GM10847 (cell line): ENCODE measurements around the gene SNX32.
A peak's percentile ranks its signal among the peaks of the same experiment; 100 is the strongest.

Experiments used
- POLR2A ChIP-seq: IDR thresholded peaks from 2 replicates; pipeline ENCODE4 v1.6.1; 2011; ENCODE audit not compliant: insufficient read length; ENCODE audit errors: extremely low read depth

The SNX32 gene

DNA sequence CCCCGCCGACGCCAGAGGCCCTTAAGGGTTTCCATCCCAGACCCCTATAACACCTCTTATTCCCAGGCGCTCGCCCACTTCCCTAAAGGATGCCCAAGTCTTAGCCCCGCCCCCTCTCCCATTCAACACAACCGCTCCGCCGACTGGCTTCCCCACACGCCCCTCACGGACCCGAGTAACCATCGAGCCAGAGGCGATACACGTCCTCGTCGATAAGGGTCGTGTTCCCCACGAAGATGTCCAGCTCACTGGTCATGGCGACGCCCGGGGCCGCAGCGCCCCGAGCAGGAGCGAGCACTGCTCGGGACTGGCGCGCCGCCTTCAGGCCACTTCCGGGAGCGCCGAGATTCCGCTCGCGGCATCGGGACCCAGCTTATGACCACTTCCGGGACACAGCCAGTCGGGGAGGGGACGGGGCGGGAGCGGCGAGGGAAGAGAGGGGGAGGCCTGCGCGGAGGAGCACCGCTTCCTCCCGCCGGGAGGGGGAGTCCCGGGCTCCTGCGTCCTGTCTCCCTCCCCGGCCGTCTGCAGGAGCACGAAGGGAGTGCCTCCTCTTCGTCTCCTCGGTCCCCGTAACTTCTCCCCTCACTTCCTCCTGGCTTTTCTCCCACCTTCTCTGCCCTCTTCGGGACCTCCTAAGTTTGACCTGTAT lies 54.5 kb downstream of the SNX32 start, which contains the start of gene FIBP:
FIBP (minus strand) TSS at position 309 of the 652 bp plus-strand sequence; CDS start at position 256, 53 bp downstream.
- TF ChIP-seq POLR2A: peak; percentile 90

GRCh38 chr11:65890324-65891218 lies 56.8 kb downstream of the SNX32 start, which contains the start of gene CCDC85B:
TSS of gene CCDC85B (plus strand) at chr11:65890673. CDS start at chr11:65890784, 111 bp downstream.
- peak; percentile 99 for TF ChIP-seq POLR2A

DNA sequence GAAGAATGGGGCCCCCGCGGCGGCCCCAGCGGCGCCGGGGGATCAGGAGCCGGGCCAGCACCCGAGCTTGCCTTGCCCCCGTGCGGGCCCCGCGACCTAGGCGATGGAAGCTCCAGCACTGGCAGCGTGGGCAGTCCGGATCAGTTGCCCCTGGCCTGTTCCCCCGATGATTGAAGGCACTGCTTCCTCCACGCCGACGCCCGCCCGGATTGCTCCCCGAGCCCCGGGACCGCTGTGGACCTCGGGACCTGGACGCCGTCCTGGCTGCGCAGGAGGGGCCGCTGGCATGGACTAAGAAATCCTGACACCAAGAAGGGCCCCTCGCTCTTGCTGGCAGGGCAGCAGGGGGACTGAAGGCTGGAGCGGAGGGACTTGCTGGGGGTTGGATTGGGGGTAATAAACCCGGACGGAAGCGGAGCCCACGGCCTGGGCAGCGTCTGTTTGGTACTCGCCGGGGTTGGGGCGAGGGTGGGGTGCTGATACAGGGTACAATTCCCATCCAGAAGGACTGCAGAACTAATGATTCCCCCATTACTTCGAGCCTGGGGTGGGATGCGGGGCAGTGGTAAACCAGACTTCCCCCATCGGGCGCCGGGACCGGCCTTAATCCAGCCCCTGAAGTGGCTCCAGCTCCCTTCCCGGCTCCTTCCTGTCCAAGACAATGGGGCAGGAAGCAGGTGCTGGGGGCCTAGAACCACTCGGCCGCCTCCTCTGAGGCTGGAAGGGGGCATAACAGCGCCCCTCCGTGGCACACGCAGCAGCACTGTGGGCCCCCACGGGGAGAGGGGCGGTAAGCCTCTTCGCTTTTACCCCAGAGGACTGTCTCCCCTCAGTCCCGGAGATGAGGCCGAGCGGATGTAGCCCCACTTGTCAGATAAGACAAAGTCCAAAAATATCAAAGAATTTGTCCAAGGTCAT lies 57.7 kb downstream of the SNX32 start:
- TF ChIP-seq POLR2A: no peak

- no peak for TF ChIP-seq POLR2A
Observed at GRCh38 chr11:65892661-65893317, 59.0 kb downstream of the SNX32 start.

GRCh38 chr11:65894034-65894591 lies 60.4 kb downstream of the SNX32 start:
- TF ChIP-seq POLR2A: peak; percentile 28

DNA sequence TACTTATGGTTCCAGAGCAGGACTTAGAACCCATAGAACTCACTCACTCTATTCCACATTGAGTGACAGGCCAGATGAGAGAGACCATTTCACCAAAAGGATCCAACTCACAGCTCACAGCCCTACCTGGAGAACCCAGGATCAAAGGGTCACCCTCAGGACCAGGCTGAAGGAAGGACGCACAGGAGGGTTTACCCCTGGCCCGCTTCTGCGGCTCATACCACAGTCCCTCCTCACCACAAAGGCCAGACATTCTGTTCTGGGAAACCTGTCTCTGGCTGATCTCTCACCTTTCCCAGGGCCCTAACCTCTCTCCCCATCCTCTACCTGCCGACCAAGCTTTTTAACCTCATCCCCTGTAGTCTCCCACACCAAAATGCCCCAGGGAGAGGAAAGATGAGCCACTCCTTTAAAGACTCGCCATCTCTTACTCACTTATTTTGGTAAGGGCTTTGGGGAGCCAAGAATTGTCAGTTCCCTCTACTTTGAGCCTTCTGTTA lies 61.8 kb downstream of the SNX32 start:
- TF ChIP-seq POLR2A: no peak

DNA sequence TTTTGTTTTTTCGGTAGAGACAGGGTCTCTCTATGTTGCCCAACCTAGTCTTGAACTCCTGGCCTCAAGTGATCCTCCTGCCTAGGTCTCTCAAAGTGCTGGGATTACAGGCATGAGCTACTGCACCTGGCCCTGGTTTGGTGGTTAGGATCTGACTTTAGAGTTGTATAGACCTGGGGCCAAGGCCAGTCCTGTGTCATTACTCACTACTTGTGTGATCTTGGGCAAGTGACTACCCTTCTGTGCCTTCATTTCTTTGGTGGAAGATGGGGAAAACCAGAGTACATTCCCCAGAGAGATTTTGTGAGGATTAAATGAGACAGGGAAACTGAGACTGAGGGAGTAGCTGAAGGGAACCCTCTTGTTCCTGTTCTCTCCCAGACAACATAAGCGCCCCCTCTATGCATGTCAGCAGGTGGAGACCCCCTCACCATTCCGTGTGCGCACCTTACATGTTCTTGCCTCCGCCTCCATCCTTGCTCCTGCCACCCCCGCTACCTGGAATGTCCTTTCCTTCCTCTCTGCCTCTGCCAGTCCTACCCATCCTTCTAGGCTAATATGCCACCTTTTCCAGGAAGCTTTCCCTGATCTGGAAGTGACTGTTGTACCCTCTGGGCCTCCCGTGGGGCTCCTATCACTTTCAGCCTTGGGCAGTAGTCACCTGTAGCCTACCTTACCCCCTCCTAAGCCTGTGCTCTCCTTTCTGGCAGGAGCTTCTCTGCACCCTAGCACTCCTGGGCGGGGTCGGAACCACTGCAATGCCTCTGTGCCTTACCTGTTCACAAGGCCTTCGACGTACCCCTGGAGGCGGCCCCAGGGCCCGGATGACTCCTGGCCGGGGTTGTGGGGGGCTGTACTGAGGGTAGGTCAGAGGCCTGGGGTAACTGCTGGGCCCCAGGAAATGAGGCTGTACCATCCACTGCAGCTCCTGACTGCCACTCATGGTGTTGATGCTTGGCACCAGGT lies 62.6 kb downstream of the SNX32 start:
- TF ChIP-seq POLR2A: no peak

- TF ChIP-seq POLR2A: no peak
Observed at GRCh38 chr11:65897020-65897471, 63.3 kb downstream of the SNX32 start.

DNA sequence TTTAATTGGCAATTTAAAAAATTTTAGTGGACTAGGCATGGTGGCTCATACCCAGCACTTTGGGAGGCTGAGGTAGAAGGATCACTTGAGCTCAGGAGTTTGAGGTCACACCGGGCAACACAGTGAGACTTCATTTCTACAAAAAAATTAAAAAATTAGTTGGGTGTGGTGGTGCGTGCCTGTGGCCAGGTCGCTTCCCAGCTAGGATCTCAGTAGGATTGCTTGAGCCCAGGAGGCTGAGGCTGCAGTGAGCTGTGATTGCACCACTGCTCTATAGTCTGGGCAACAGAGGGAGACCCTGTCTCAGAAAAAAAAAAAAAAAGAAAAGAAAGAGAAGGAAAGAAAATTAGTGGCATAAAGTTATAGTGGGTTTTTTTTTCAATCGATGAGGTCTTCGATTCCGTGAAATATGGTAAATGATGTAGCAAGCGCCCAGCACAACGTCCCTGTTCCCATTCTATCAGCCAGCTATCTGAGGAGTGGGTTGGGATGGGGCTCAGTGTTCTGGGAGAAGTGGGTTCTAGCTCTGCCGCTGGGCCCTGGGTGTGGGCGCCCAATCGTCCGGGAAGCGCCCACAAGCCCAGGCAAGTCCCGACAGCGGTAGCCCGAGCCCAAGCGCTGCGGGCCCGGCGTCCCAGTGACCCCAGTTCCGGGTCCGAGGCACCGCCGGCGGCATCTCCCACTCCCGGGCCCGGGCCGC lies 65.0 kb downstream of the SNX32 start:
- no peak for TF ChIP-seq POLR2A

GRCh38 chr11:65899356-65900124 lies 65.8 kb downstream of the SNX32 start:
- TF ChIP-seq POLR2A: no peak

DNA sequence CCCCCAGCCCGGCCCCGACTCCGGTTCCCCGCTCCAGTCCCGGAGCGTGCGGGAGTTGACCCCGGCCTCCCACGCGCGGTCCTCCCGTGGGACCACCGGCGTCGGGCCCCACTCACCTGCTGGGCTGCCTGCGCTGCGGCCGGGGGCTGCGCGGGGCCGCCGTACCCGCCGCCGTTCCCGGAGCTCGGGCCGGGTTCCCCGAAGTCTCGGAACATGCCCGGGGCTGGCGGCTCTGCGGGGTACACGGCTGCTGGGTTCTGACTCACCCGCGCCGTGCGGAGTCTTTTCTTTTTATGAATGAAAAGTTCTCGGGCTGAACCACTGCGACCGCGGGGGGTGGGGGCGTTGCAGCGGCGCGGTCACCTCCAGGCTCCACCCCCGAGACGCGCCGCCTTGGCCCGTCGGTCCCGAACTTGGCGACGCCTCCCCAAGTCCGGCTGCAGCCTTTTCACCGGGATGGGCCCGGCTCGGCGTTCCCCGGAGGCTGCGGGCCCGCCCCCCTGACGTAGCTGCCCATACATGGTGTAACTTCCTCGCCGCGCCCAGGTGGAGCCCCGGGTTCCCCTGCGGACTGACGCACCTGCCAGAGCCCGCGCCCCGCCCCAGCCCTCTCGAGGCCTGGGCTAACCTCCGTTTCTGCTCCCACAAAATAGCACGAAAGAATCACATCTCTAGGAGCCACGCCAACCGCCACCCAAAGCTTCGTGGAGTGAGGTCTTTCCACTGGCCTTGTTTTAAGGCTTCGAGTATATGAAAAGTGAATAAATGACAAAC lies 66.5 kb downstream of the SNX32 start, which contains the start of gene FOSL1:
FOSL1 (minus strand) TSS at position 264 of the 774 bp plus-strand sequence; CDS start at position 215, 49 bp downstream.
- TF ChIP-seq POLR2A: peak; percentile 58
